NOMO-1 treated with dmso at 0.1 percent for 144 hours (cell line): ENCODE results near the gene IQCC.

Experiments used
- DNase-seq: peaks from one replicate; lab custom pipeline; 2025; ENCODE audit not compliant: unreplicated experiment; lab: John Stamatoyannopoulos, UW

The IQCC gene

DNA sequence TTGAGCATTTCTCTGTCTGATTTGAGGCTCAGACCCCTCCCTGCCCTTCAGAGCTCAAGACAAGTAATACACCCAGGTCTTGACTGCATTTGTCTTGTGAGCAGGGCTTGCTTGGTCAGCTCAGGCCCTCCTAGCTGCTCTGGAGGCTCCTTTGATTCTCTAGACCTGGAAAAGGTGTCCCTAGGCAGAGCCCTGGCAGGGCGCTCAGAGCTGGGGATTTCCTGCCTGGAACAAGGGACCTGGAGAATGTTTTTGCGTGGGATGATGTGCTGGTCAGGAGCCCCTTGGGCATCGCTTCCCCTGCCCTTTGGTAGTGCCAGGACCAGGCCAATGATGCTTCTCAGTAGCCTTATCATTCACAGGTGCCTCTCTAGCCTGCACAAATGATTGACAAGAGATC is 9.9 kb upstream of the IQCC start:
- no peak for DNase-seq

DNA sequence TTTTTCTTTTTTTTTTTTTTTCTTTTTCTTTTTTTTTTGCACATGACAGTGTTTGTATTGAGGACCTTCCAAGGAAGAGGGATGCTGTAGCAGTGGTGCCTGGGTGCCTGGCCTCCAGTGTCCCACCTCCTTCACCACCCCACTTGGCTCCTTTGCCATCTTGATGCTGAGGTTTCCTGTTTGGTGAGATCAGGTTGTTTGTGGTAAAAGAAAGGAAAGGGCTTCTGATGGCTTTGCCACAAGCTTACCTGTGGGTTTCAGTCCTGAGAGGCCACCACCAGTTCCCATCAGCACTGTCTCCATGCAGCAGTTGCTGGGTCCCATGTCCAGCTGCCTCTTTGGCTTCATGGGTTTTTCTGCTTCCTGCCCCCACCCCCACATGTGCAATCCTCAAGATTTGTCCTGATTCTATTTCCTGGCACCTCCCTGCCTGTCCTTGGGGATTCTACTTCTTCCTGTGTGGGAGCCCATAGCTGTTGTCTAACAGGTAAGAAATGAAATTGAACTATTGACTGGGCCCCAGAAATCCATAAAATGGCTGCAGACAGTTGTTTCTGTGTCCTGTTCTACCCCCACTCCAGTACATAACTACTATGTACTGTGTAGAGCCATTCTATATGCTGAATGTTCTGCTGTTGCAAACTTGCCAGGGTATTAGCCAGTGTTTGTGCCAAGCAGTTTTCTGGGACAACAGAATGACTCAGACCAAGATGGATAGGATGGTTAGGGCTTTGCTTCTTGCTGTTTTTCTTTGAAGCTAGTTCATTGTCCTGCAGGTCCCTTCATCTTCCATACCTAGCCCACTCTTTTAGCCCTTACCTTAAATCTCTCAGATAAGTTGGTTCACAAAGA is 9.3 kb upstream of the IQCC start:
- DNase-seq = no peak

DNA sequence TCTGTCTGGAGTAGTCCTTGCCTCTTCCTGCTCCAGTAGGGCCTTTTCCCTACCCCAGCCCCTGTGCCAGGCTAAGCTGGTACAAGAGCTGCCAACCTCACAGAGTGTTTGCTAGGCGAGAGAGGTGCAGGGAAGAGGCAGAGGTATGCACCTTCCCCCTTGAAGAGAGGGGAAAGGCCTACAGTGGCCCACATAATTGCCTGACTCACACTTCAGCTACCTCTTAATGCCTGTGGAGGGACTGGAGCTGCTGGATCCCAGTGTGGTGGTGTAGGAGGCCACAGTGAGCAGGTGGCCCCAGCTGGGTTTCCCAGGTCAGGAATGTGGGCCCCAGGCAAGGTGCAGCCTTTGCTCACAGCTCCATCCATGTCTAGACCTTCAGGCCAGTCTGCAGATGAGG is 8.4 kb upstream of the IQCC start:
- DNase-seq = no peak

DNA sequence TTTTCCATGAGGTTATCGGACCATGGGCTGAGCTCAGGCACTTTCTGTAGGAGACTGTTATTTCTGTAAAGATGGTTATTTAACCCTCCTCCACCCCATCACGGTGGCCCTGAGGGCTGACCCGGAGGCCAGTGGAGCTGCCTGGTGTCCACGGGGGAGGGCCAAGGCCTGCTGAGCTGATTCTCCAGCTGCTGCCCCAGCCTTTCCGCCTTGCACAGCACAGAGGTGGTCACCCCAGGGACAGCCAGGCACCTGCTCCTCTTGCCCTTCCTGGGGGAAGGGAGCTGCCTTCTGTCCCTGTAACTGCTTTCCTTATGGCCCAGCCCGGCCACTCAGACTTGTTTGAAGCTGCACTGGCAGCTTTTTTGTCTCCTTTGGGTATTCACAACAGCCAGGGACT is 7.6 kb upstream of the IQCC start:
- no peak for DNase-seq

GRCh38 chr1:32198237-32199042 is 7.0 kb upstream of the IQCC start:
- no peak for DNase-seq

DNA sequence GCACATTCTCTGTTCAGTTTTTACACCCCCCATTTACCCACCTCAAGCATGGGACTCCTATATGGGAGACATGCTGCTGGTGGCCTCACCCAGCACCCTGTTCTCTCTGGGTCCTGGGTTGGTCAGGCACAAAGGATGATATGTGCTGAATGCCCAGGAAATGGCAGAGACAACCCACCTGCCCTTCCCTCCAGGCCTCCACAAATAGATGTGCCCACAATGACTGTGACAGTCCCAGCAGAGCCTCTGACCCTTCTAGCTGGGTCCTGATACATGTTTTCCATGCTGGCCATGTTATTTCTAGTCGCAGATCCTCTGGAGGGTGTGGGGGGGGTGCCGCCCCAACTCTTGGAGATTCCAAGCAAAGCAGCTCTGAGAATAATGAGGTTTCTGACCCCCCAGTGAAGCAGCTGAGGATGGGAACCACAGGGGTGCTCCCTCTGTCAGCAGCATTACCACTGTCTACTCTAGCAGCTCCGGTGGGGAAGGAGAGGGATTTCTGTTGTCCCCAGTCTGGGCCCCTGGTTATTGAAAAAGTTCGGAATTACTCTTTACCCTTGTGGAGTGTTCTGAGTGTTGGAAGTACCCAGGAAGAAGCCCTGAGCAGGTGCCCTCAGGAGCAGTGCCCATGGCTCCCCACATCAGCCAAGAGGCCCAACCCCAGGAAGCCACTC is 6.3 kb upstream of the IQCC start:
- no peak for DNase-seq

DNA sequence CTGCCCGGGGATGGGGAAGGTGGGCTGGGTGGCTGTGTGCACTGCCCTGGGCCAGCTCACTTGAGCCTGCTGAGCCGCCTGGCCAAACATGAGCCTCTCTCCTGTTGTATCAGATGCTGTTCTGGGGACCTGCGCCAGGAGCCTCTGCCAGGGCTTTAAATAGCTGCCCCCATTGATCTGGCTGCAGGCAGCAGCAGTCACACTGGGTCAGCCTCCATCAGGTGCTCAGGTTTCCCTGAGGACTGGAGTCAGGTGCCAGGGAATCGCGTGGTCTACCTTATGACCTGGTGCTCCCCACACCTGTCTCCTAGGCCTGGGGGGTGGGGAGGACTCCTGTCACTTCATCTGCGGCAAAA is 5.8 kb upstream of the IQCC start:
- DNase-seq = no peak

- DNase-seq = peak; percentile 37
Observed at GRCh38 chr1:32200226-32201010, 5.1 kb upstream of the IQCC start, which contains the start of gene CCDC28B. TSS of gene CCDC28B (plus strand) at chr1:32200595. CDS start at chr1:32201936, 1,341 bp downstream.

DNA sequence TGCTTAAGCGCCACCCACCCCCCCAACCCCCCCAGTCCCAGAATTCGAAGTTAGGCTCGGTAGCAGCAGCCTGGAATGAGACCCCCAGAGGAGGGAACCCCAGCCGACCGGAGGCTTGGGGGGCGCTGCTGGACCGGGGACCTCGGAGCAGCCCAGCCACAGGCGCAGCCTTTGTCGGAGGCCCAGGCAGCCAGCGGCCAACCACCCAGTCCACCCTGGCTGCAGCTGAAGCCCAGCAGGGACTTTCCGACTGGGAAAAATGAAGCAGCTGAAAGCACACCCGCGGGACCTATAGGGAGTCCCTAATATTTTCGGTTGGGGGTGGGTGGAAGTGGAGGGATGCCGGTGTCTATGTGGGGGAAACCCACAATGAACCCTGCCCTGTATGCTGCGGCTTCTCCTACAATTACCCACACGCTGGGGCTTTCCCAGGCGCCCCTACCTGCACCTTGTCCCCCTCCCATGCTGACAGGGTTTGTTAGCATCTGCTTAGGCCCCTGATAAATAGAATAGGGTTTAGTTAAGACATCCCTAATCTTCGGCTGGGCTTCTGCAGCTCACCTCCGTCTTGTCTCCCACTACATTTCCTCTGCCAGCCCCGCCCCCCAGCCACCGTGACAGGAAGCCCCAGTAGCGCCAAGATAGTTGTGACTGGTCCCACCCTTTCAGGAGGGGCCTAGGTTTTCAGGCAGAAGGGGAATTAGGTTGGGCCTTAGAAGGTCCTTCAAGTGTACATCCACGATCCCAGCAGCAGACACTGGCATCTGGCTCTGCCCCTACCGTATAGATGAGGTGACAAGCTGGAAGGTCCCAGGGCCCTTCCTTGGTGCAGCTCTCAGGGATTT is 4.2 kb upstream of the IQCC start:
- peak; percentile 70 for DNase-seq

- no peak for DNase-seq
Observed at GRCh38 chr1:32204943-32205361, 519 bp upstream of the IQCC start.

DNA sequence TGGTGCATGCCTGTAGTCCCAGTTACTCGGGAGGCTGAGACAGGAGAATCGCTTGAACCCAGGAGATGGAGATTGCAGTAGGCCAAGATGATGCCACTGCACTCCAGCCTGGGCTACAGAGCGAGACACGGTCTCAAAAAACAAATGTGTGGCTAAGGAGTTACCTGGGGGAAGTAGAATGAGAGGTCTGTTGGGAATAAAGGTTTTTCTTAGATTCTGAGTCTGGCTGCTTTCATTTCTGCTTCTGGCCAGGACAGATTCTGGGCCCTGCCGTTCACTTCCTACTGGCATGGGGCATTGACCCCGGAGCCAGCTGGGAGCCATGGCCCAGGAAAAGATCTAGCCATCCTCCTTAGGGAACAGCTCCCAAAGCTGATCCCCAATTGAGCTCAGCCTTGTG is 3.0 kb downstream of the IQCC start:
- no peak for DNase-seq

DNA sequence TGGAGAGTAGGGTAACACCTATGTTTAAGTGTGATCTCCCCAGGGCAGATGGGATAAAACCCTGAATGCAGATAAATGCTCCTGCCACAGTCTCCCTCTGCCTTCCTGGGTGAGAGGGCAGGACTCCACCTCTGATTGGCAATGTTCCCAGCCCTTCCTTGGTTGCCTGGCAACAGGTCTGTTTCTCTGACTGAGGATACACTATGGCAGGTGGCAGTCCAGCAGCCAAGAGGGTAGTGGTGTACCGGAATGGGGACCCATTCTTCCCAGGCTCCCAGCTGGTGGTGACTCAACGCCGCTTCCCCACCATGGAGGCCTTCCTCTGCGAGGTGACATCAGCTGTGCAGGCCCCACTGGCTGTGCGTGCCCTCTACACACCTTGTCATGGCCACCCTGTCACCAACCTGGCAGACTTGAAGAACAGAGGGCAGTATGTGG is 3.4 kb downstream of the IQCC start, which contains the start of gene DCDC2B:
Gene DCDC2B (plus strand): TSS at position 199 of the 438 bp plus-strand sequence. CDS start 5 bp downstream, at position 204.
- no peak for DNase-seq

- peak; percentile 32 for DNase-seq
Observed at GRCh38 chr1:32215629-32216480, 10.4 kb downstream of the IQCC start.

DNA sequence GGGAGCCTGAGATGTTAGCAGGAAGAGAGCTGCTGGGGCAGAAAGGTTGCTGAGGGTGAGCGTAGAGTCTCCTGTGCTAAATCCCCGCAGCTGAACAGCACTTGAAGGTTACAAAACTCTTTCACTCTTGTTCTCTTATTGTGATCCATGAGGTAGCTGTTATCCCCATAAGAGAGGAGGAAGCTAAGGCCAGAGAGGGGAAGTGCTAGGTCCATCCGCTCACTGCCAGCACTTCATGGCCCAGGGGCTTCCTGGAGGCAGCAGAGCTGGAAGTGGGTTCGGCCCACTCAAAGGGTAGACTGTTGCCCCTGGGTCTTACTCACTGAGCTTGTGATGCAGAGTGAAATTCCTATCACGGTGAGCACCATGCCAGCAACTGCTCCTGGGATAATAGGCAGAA is 11.1 kb downstream of the IQCC start:
- DNase-seq = no peak

DNA sequence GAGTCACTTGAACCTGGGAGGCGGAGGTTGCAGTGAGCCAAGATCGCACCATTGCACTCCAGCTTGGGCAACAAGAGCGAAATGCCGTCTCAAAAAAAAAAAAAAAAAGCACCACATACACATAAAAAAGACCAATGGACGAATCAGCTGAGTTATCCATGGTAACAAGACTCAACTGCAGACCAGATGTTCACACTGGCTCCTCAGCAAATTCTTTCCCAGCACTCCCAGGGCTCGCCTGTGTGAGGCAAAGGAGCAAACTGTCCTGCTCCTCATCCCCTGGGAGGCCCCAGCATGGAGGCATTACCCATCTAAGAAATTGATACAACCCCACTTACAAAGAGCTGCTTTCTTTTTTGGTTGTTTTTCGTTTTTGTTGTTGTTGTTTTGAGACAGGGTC is 13.6 kb downstream of the IQCC start:
- DNase-seq = no peak

DNA sequence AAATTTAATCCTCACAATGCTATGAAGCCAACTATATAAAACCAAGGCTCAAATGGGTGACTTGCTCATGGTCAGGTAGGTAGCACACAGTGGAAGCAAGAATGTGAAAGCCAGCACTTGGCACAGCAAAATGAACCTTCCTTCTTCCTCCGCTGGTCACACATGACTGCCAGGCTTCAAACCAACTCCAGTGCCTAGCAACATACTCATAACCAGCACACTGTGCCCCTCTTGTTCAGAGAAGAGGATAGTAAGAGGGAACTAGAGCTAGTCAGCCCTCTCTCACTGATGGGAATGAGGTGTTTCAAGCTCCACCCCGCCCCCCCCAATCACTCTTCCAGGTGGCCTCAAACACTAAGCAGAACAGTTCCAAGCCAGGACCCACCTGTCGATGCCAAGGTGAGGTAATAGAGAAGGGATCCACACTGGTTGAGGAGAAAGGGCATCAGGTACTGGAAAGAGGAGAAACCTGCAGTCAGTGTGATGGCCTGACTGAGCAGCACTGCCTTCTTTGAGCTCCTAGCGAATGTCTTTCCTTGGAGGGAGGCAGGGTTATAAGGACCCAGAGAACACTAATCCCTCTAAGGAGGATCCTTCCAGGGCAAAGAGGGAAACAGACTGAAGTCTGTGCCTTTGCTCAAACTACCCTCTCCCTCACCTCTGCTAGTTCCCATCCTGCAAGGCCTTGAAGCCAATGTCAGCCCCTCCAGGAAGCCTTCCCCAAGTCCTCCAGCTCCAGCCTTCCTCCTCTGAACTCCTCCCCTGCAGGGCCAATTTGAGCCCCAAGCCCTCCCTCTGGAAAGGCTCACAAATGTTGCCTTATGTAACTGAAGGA is 15.5 kb downstream of the IQCC start:
- DNase-seq = no peak

- no peak for DNase-seq
Observed at GRCh38 chr1:32221581-32221979, 16.1 kb downstream of the IQCC start.
